ENCODE data around the gene ATP2C2.

DNA sequence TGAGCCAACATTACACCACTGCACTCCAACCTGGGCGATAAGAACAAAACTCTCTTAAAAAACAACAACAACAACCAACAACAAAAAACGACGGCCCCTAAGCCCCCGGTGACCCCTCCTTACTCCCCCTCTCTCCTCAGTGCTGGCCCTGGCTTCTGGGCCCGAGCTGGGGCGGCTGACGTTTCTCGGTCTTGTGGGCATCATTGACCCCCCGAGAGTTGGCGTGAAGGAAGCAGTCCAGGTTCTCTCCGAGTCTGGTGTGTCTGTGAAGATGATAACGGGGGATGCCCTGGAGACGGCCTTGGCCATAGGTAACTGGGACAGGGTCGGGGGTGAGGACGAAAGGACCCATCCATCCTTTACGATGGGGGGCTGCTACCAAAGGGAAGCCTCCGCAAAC is 83.4 kb downstream of the ATP2C2 start:
- no peak for TF ChIP-seq ZNF155 (tag by site-specific recombination; IDR thresholded peaks at IDR 0.05)
- TF ChIP-seq ZNF366 (tag by site-specific recombination; conservative IDR thresholded peaks at IDR 0.05): no peak
- TF ChIP-seq, protein P1, sequence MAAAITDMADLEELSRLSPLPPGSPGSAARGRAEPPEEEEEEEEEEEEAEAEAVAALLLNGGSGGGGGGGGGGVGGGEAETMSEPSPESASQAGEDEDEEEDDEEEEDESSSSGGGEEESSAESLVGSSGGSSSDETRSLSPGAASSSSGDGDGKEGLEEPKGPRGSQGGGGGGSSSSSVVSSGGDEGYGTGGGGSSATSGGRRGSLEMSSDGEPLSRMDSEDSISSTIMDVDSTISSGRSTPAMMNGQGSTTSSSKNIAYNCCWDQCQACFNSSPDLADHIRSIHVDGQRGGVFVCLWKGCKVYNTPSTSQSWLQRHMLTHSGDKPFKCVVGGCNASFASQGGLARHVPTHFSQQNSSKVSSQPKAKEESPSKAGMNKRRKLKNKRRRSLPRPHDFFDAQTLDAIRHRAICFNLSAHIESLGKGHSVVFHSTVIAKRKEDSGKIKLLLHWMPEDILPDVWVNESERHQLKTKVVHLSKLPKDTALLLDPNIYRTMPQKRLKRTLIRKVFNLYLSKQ (tag by site-specific recombination; IDR thresholded peaks at IDR 0.05; ENCODE audit: borderline replicate concordance): no peak
- TF ChIP-seq ZNF747 (tag by site-specific recombination; IDR thresholded peaks at IDR 0.05): no peak
- TF ChIP-seq GLI4 (tag by site-specific recombination; IDR thresholded peaks at IDR 0.05): no peak
- TF ChIP-seq ZNF292 (tag by site-specific recombination; IDR thresholded peaks at IDR 0.05; ENCODE audit: borderline replicate concordance, low read depth): no peak
- TF ChIP-seq, protein P2, sequence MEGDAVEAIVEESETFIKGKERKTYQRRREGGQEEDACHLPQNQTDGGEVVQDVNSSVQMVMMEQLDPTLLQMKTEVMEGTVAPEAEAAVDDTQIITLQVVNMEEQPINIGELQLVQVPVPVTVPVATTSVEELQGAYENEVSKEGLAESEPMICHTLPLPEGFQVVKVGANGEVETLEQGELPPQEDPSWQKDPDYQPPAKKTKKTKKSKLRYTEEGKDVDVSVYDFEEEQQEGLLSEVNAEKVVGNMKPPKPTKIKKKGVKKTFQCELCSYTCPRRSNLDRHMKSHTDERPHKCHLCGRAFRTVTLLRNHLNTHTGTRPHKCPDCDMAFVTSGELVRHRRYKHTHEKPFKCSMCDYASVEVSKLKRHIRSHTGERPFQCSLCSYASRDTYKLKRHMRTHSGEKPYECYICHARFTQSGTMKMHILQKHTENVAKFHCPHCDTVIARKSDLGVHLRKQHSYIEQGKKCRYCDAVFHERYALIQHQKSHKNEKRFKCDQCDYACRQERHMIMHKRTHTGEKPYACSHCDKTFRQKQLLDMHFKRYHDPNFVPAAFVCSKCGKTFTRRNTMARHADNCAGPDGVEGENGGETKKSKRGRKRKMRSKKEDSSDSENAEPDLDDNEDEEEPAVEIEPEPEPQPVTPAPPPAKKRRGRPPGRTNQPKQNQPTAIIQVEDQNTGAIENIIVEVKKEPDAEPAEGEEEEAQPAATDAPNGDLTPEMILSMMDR (tag by site-specific recombination; IDR thresholded peaks at IDR 0.05): no peak
- TF ChIP-seq ZFP41 (tag by site-specific recombination; IDR thresholded peaks at IDR 0.05; ENCODE audit: borderline replicate concordance): no peak
- TF ChIP-seq, protein P3, sequence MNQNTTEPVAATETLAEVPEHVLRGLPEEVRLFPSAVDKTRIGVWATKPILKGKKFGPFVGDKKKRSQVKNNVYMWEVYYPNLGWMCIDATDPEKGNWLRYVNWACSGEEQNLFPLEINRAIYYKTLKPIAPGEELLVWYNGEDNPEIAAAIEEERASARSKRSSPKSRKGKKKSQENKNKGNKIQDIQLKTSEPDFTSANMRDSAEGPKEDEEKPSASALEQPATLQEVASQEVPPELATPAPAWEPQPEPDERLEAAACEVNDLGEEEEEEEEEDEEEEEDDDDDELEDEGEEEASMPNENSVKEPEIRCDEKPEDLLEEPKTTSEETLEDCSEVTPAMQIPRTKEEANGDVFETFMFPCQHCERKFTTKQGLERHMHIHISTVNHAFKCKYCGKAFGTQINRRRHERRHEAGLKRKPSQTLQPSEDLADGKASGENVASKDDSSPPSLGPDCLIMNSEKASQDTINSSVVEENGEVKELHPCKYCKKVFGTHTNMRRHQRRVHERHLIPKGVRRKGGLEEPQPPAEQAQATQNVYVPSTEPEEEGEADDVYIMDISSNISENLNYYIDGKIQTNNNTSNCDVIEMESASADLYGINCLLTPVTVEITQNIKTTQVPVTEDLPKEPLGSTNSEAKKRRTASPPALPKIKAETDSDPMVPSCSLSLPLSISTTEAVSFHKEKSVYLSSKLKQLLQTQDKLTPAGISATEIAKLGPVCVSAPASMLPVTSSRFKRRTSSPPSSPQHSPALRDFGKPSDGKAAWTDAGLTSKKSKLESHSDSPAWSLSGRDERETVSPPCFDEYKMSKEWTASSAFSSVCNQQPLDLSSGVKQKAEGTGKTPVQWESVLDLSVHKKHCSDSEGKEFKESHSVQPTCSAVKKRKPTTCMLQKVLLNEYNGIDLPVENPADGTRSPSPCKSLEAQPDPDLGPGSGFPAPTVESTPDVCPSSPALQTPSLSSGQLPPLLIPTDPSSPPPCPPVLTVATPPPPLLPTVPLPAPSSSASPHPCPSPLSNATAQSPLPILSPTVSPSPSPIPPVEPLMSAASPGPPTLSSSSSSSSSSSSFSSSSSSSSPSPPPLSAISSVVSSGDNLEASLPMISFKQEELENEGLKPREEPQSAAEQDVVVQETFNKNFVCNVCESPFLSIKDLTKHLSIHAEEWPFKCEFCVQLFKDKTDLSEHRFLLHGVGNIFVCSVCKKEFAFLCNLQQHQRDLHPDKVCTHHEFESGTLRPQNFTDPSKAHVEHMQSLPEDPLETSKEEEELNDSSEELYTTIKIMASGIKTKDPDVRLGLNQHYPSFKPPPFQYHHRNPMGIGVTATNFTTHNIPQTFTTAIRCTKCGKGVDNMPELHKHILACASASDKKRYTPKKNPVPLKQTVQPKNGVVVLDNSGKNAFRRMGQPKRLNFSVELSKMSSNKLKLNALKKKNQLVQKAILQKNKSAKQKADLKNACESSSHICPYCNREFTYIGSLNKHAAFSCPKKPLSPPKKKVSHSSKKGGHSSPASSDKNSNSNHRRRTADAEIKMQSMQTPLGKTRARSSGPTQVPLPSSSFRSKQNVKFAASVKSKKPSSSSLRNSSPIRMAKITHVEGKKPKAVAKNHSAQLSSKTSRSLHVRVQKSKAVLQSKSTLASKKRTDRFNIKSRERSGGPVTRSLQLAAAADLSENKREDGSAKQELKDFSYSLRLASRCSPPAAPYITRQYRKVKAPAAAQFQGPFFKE (tag by site-specific recombination; IDR thresholded peaks at IDR 0.05; ENCODE audit: borderline replicate concordance): no peak

All from HEK293 (cell line).